Bronchial epithelial cell (primary cell): ENCODE data around the gene TOB2. TPM values are rescaled to one million over a fixed set of nuclear protein-coding genes. Genes with fewer than 3 reads are reported as not detected.
"Not testable (repeated sequence)": the region's sequence is repeated elsewhere in the genome, so short reads cannot be mapped to it uniquely, and the experiment has no call there.

Experiments
- DNase-seq: peaks from one replicate; pipeline ENCODE4 v3.0.0-alpha.2; 2010; ENCODE audit warnings: low read depth
- FAIRE-seq: peaks from 2 replicates; lab custom pipeline; 2011; peaks lifted over from hg19 to GRCh38; lab: Jason Lieb, UNC
- H3K27me3 ChIP-seq: 2 replicates; pipeline ENCODE4 v1.5.1; 2011; ENCODE audit warnings: low read length; ENCODE audit not compliant: control insufficient read depth, insufficient read depth
- H3K36me3 ChIP-seq: 2 replicates; pipeline ENCODE4 v1.5.1; 2011; ENCODE audit warnings: low read length; ENCODE audit not compliant: control insufficient read depth, insufficient read depth
- H3K4me3 ChIP-seq: 2 replicates; pipeline ENCODE4 v1.5.1; 2011; ENCODE audit warnings: mild to moderate bottlenecking, low read depth, low read length, control low read depth
- CTCF ChIP-seq: IDR thresholded peaks from 2 replicates; pipeline ENCODE4 v1.5.1; 2011; ENCODE audit warnings: mild to moderate bottlenecking, moderate library complexity, low read length, control low read depth, inconsistent platforms; ENCODE audit not compliant: insufficient read depth, severe bottlenecking
- total RNA-seq: library from RNA; depleted of rRNA; stranded (reverse); fragments of >200 nt; gene quantifications from 2 replicates; pipeline ENCODE4 v1.2.1, GENCODE V29; 2014

Gene TOB2
- total RNA-seq, 1 donor from 2014 or later, result 6.3 TPM

- FAIRE-seq, result no peak
These were observed 24.3 kb upstream of the TOB2 start for GRCh38 chr22:41470886-41471285.

GRCh38 chr22:41469218-41469851 is 22.7 kb upstream of the TOB2 start:
- Histone ChIP-seq H3K4me3 (peak overlapping the region; percentile 89), H3K27me3 (no peaks in the 10 kb centered on the region), H3K36me3 (peaks cover 24% of the 10 kb centered on the region)
- no peak for TF ChIP-seq CTCF
- DNase-seq, result no peak
- FAIRE-seq, result no peak

More at GRCh38 chr22:41470886-41471285, 24.3 kb upstream of the TOB2 start:
- DNase-seq, result no peak
- H3K36me3 ChIP-seq, result peaks cover 16% of the 10 kb centered on the region
- H3K27me3 ChIP-seq, result no peaks in the 10 kb centered on the region
- no peak overlapping the region for H3K4me3 ChIP-seq
- TF ChIP-seq CTCF, result no peak

GRCh38 chr22:41468381-41469217 is 22.0 kb upstream of the TOB2 start, which contains the start of the genes ACO2 and PHF5A:
Gene ACO2, plus strand, starts transcription at chr22:41469117. Its CDS starts 30 bp downstream, at chr22:41469147.
Gene PHF5A, minus strand, starts transcription at chr22:41468692. Its CDS starts 39 bp downstream, at chr22:41468653.
- FAIRE-seq (peak; percentile 94), DNase-seq (peak; percentile 93)
- no peak for TF ChIP-seq CTCF
- Histone ChIP-seq H3K4me3 (peak within 1 kb of the TSS; percentile 89), H3K36me3 (peaks cover 26% of the 10 kb centered on the region), H3K27me3 (no peaks in the 10 kb centered on the region)

DNA sequence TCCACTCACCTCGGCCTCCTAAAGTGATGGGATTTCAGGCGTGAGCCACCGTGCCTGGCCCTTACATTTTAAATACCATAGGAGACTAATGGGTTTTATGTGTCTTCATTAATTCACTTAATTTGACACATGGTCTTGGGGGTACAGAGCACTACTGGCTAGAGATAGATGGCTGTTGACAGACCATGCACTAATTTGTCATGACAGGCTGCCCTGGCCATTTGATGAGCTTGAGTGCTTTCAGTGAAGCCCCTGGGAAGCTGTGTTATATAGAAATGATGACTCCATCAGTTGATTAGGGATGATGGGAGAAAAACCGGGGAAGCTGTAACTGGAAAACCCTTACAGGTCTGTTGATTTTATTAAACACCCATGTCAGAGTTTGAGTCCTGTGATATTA is 15.3 kb upstream of the TOB2 start:
- no peak for TF ChIP-seq CTCF
- Histone ChIP-seq H3K36me3 (peaks cover 25% of the 10 kb centered on the region), H3K4me3 (no peak overlapping the region), H3K27me3 (no peaks in the 10 kb centered on the region)
- DNase-seq (no peak), FAIRE-seq (no peak)

DNA sequence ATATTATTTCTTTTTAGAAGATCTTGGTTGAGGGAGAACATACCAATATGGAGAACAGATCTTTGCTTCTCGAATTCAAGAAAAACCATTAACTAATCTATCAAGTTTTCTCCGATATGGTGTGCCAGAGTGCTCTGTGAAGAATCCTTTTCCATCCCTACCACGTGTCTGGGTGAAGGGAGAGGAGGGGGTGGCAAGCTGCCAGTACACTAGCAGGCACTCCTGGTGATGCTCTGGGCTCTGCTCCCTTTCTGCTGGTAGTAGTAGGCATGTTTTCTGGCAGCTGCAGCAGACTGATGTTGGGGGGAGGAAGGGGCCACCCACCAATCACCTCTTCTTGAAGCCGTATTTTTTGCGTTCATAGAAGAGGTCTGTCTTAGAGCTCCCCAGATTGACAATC is 13.5 kb upstream of the TOB2 start:
- not testable (repeated sequence) for H3K4me3 ChIP-seq, DNase-seq, H3K27me3 ChIP-seq, FAIRE-seq
- H3K36me3 ChIP-seq, result peaks cover 14% of the 10 kb centered on the region

GRCh38 chr22:41459431-41459830 is 12.8 kb upstream of the TOB2 start:
- Histone ChIP-seq H3K36me3 (peaks cover 10% of the 10 kb centered on the region), H3K27me3 (no peaks in the 10 kb centered on the region), H3K4me3 (no peak overlapping the region)
- DNase-seq (no peak), FAIRE-seq (no peak)
- TF ChIP-seq CTCF, result no peak
